Measurements from ENCODE around the gene ADGRA1. TPM values are rescaled to one million over a fixed set of nuclear protein-coding genes. Genes with fewer than 3 reads are reported as not detected.

ADGRA1 gene
- total and polyA plus RNA-seq, 2 donors (not counting 3 experiments of a cell fraction or from before 2014, with no cell fraction given), result not detected

- Histone ChIP-seq H4K20me1 (replicated peaks; ENCODE audit: control insufficient read depth, extremely low read depth, insufficient read depth, low read length) (no peaks in the 10 kb centered on the region), H3K36me3 (ENCODE audit: control insufficient read depth in 2 of 2, extremely low read depth in 1 of 2, insufficient read depth in 2 of 2, low read length in 2 of 2) (no peaks in the 10 kb centered on the region), H3K27ac (ENCODE audit: insufficient read depth, low read depth, low read length) (no peak overlapping the region), H3K4me3 (replicated peaks in 1 of 3; ENCODE audit: insufficient read depth in 1 of 3, low read depth in 1 of 3, low read length in 3 of 3) (no peak overlapping the region), H3K9ac (replicated peaks; ENCODE audit: extremely low read depth, insufficient read depth, low read length) (no peak overlapping the region), H3K4me1 (ENCODE audit: control insufficient read depth, extremely low read depth, insufficient read depth, low read length) (no peaks in the 10 kb centered on the region), H3K4me2 (ENCODE audit: insufficient read depth, low read length) (no peak overlapping the region), H2AFZ (ENCODE audit: low read depth, low read length) (no peak overlapping the region), H3K27me3 (ENCODE audit: control insufficient read depth in 2 of 2, insufficient read depth in 2 of 2, low read length in 2 of 2) (peaks cover 3 to 12% of the 10 kb centered on the region in 2 experiments), H3K9me1 (replicated peaks; ENCODE audit: control insufficient read depth, extremely low read depth, insufficient read depth, low read length) (no peaks in the 10 kb centered on the region), H3K79me2 (ENCODE audit: control insufficient read depth, insufficient read depth, low read length) (no peaks in the 10 kb centered on the region), H3K9me3 (replicated peaks; ENCODE audit: control insufficient read depth, insufficient read depth, low read length) (no peaks in the 10 kb centered on the region)
- TF ChIP-seq GATA2 (IDR thresholded peaks at IDR 0.05; ENCODE audit: insufficient read depth, insufficient read length, low read depth, low read length) (no peak), JUN (IDR thresholded peaks at IDR 0.05; ENCODE audit: borderline replicate concordance, insufficient read depth, insufficient read length, low read depth) (no peak), POLR2A (IDR thresholded peaks at IDR 0.05; ENCODE audit: low read depth, low read length) (no peak), FOS (IDR thresholded peaks at IDR 0.05; ENCODE audit: borderline replicate concordance, insufficient read depth, low read length) (no peak), MAX (IDR thresholded peaks at IDR 0.05; ENCODE audit: insufficient read depth, insufficient read length) (no peak), POLR2AphosphoS5 (IDR thresholded peaks at IDR 0.05; ENCODE audit: insufficient read depth, low read depth, low read length) (no peak), MYC (IDR thresholded peaks at IDR 0.05; ENCODE audit: low read depth, low read length) (no peak), EZH2 (IDR thresholded peaks at IDR 0.05; ENCODE audit: borderline replicate concordance, low read depth, low read length, severe bottlenecking) (no peak), CTCF (IDR thresholded peaks at IDR 0.05; ENCODE audit: extremely low read depth in 1 of 2, insufficient read depth in 1 of 2, low read depth in 1 of 2, low read length in 2 of 2) (no peak)
- no peak for FAIRE-seq
- intact Hi-C loops (cut with micrococcal nuclease) (no loop called here), dilution Hi-C loops (cut with MboI; ENCODE audit: extremely low pct_ligation_motif_present, low sequenced_read_pairs) (no loop called here)
- no TSS peak for BruUV-seq (replicated peaks)
- no peak for DNase-seq (ENCODE audit: low read depth, low spot score)
- CTCF ChIA-PET, result no interaction called here
- POLR2A ChIA-PET, result no interaction called here
Observed at GRCh38 chr10:133159611-133159949, 71.9 kb downstream of the ADGRA1 start.
